ENCODE measurements around the gene ASPG.

GRCh38 chr14:104152686-104153393 is 67.3 kb downstream of the ASPG start:
- TF ChIP-seq EZH2 (IDR thresholded peaks at IDR 0.05; ENCODE audit: low read length, unreplicated experiment) (no peak), CTCF (conservative IDR thresholded peaks at IDR 0.05; ENCODE audit: low read depth, low read length) (no peak), EZH2phosphoT487 (IDR thresholded peaks at IDR 0.05; ENCODE audit: borderline replicate concordance, low read length) (no peak)

Measured in PC-3 (cell line).